GM10847 (cell line): ENCODE measurements around the gene AKAP9.

ENCODE experiments used
- POLR2A ChIP-seq: IDR thresholded peaks from 2 replicates; pipeline ENCODE4 v1.6.1; 2011; ENCODE audit not compliant: insufficient read length; ENCODE audit errors: extremely low read depth

Gene AKAP9

DNA sequence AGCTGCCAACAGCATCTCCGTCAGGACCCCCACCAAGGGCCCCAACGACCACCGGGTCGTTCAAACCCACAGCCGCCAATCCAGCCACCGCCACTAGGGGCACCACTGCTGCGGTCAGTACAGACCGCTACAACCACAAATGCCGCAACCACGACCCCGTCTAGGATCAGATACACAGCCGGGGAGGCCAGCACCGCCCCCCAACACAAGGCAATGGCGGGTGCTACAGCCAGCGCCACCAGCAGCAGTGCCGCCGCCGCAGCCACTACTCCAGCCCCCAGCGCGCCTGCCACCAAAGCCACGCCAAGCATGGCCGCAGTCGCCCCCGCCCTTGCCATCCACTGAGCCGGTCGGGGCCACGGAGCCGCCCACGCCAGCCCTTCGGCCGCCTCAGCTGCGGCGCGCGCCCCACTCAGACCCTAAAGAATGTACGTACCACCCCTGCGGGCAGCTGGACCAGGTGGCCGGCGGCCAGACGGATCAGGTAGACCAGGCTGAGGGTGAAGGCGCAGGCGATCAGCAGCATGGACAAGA is 193.1 kb downstream of the AKAP9 start:
- no peak for TF ChIP-seq POLR2A

DNA sequence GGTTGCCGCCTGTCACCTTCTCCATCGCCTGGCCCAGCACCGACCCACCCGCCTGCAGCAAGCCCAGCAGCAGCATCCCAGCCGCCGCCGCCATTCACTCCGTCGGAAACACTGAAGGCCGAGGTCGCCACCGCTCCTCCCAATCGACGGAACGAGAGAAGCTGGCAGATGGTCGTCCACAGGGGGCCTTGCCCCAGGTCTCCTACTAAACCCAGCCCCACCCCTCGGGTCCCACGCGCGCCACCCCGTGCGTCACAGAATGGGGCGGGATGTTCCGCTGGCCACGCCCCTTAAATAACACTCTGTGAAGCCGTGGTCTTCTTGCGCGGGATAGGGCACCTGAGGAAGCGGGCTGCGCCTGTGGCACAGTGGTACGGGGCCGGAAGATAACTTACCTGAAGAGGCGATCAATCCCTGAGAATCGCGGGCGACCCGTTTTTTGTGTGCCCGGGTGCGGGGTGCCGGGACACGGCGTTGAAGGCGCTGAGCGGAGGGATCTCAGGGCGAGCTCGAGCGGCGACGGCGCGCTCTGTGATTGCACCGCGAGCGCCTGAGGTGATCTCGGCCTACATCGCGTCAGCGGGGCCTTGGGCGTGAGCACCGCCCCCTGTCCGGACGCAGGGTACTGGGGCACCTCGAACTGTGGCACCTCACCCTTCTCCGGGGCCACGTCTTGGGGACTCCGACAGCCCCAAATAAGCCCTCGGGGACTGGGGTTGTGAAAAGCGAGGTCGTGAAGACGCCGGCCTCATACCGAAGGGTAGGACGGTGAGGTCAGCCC is 193.8 kb downstream of the AKAP9 start, which contains the start of gene CYP51A1:
Gene CYP51A1 (minus strand): TSS at position 207 of the 781 bp plus-strand sequence. CDS start 113 bp downstream, at position 94.
- TF ChIP-seq POLR2A, result peak; percentile 90

DNA sequence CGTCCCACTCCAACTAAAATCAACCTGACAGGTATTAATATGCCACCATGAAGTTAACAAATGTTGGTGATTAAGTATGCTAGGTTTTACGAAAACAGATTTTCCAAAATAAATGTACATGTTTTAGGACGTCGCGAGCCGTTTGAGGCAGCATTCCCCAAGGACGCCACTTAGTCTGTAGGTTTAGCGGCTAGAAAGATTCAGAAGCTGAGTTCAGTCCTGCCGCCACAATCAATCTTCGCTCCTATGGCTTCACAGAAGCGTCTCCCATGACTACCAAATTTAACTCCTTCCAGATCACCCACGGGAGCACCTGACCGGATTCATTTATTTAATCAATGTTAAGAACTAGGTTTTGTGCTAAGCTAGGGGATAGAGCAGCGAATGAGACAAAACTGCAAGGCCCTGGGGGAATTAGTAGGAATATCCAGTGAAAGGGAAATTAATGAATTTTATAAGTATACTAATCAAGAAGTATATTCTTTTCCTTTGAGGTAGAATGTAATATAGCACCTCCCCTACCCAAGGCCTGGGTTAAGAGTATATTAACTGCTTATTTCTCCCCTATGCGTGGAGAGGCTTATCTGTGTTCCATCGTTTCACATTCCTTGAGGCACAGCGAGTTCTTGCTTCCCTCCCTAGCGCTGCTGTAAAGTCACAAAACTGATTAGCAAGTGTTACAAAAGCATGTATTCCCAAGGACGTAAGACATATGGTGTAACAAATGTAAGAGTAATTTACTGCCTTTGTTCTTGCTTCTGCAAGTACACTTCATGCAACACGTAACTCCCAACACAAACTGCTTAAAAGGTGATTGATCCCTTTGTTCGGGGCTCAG is 194.6 kb downstream of the AKAP9 start:
- TF ChIP-seq POLR2A, result no peak

DNA sequence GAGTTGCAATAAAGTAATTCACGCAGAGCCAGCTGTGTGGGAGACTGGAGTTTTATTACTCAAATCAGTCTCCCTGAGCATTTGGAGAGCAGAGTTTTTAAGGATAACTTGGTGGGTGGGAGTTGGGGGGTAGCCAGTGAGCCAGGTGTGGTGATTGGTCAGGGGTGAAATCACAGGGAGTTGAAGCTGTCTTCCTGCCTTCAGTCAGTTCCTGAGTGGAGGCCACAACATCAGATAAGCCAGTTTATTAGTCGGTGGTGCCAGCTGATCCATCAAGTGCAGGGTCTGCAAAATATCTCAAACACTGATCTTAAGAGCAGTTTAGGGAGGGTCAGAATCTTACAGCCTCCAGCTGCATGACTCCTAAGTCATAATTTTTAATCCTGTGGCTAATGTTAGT is 196.9 kb downstream of the AKAP9 start:
- TF ChIP-seq POLR2A, result no peak

DNA sequence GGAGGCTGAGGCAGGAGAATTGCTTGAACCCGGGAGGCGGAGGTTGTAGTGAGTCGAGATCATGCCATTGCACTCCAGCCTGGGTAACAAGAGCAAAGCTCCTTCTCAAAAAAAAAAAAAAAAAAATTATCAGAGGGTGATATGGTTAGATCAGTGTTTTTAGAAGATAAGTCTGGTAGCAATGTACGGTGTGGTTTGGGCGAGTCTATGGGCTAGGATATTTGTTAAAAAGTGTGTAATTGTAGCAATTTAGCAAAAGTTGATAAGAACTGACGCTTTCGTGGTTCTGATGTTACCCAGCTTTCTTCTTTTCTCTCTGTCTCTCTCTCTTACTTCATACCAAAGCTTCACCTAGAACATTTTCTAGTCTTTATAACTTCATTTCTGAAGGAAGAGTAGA is 200.5 kb downstream of the AKAP9 start:
- TF ChIP-seq POLR2A, result no peak

DNA sequence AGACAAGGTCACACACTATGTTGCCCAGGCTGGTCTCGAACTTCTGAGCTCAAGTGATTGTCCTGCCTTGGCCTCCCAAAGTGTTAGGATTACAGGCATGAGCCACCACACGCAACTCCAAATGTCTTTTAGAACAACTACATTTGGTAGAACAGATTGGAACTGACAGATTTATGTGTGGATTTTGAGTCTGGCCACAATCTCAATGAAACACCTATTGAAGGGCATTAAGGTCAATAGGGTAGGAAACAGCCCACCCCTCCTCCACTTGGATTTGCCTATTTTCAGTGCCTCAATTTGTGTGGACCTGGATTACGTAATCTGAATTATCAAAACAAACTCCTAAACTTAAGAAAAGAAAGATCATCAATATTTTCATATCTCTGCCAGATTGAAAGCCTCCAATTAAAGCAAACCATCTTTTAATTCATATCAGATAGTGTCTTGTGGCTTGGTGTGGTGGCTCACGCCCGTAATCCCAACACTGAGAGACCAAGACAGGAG is 209.1 kb downstream of the AKAP9 start:
- no peak for TF ChIP-seq POLR2A

DNA sequence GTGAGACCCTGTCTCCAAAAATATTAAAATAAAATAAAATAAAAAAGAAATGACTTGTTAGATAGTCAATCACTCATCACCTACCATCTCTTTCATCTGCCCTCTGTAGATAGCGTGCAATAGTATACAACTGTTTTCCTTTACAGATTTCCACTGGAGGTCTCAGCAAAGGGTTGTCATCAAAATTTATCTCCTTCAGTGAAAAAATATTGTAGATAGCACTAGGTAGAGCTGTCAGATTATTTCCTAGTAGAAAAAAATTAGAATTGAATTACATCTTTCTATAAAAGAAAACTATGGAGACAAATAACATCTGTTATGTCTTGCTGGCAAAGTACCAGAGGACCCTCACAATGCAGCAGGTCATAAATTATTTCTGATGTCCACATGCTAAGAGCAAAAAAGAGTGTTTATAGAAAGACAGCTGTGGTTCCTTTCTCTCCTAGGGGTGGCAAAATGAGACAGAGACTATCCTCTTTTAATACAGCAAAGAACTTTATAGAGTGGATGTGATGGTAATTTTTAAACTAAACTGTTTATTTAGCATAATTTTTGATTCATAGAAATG is 209.9 kb downstream of the AKAP9 start:
- TF ChIP-seq POLR2A, result no peak

DNA sequence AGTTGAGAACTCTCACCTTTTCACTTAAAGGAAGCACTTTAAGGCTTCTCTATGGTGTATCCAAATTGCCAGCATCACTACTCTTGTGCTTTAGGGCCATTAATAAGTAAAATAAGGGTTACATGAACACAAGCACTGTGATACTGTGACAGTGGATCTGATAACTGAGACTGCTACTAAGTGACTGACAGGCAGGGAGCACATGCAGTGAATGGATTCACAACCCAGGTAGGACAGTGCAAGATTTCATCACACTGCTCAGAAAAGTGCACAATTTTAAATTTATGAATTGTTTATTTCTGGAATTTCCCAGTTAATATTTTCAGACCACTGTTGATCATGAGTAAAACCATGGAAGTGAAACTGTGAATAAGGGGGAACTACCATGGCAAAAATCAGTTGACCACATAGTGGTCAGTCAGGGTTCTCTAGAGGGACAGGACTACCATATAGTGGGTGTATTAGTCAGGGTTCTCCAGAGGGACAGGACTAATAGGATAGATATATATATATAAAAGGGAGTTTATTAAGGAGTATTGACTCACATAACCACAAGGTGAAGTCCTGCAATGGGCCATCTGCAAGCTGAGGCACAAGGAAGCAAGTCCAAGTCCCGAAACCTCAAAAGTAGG is 214.6 kb downstream of the AKAP9 start:
- TF ChIP-seq POLR2A, result no peak

DNA sequence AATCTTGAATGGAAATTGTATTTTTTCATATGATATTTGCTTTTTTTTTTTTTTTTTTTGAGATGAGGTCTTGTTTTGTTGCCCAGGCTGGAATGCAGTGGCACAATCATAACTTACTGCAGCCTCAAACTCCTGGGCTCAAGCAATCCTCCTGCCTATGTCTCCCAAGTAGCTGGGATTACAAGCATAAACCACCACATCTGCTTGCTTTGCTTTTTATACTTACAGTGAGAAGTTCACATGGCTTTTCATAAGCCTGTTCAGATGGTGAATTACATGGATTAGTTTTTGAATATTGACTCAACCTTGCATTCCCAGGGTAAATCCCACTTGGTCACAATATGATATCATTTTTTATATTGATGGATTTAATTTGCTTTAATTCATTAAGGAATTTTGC is 216.3 kb downstream of the AKAP9 start:
- TF ChIP-seq POLR2A, result no peak

DNA sequence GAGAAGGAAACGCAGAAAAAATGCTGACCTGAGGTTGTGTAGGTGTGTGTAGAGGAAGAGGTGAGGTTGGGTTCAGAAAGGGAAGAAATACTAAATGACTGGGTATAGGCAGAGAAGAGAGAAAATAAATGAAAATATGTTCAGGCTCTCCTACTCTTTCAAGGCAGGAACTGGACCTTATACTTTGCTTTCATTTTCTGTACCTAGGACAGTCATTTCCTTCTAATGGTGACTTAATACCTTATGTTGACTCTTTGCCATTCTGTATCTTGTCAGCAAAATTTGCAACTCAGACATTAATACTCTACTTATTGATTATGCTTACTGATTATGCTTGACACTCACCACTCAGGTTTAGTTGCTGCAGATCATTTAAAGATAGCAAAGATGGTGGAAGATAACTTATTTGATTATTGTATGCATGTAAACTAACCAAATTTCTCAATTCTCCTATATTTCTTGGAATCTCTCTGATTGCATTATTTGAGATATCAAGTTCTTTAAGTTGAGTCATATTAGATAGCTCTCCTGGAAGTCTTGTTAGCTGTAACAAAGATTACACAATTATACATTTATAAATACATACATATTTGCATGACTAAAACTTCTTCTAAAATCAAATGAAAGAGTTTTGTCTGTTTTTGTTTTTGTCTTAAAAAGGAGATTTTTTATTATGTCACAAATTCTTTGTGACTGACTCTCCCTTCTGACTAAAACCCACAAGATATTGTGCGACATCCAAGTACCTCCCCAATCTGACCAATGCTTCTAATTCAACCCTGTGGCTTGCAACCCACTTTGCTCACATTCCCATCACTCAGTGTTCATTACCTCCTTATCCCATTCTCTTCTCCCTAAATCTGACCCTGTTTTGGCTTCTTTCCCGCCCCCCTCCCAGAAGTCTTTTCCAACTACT is 218.3 kb downstream of the AKAP9 start:
- no peak for TF ChIP-seq POLR2A
